ENCODE data around the gene APBB2. TPM values are rescaled to one million over a fixed set of nuclear protein-coding genes. Genes with fewer than 3 reads are reported as not detected.

Gene APBB2
- total RNA-seq, 3 donors from 2014 or later (not counting 1 experiment from before 2014, with no cell fraction given) = 0.38 to 0.48 TPM; not detected in 1

DNA sequence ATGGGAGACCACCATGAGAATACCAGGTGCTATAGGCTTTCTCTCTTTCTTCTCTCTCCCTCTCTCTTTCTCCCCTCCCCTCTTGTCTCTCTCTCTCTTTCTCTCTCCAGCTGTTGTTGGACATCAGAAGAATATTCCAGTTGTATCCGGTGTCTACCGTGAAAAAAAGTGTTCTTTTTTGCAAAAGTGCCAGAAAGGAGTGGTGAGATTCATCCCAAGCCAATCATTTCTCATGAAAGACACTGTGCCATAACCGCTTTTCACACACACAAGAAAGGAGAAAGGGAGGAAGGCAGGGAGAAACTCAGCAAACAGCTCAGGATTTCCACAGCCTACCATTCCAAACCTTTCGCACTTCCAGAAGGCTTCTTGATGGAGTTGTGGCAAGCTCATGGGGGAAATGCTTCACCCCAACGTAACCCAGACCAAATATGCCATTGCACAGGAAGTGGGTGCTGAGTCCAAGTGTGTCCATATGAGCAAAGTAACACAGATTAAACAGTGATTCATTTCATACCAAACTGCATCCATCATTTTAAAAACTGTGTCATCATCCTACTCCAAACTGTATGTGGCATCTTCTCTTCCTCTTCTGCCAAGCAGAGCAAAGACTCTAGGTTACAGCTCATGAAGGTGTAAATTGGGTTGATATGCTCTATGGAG, 224.0 kb downstream of the APBB2 start:
- ATAC-seq = peak in 1 of 3 donors; percentile 48
- H3K27ac ChIP-seq (ENCODE audit: low read length) = no peak overlapping the region
- DNase-seq = no peak

GRCh38 chr4:40987151-40987550, 227.2 kb downstream of the APBB2 start:
- Histone ChIP-seq H3K9me3 (ENCODE audit: control insufficient read depth, insufficient read depth, low read length) (no peaks in the 10 kb centered on the region), H3K4me1 (ENCODE audit: control insufficient read depth, insufficient read depth, low read length) (no peaks in the 10 kb centered on the region), H3K36me3 (ENCODE audit: control insufficient read depth, insufficient read depth, low read length) (no peaks in the 10 kb centered on the region), H3K4me3 (ENCODE audit: low read length) (no peak overlapping the region), H3K27me3 (ENCODE audit: control insufficient read depth, insufficient read depth, low read length) (no peaks in the 10 kb centered on the region), H3K27ac (ENCODE audit: low read length) (no peak overlapping the region)
- Mint-ChIP-seq H3K4me1 (no peaks in the 10 kb centered on the region), H3K4me3 (no peak overlapping the region), H3K9me3 (no peaks in the 10 kb centered on the region), H3K36me3 (no peaks in the 10 kb centered on the region), H3K27ac (no peak overlapping the region), H3K27me3 (ENCODE audit: low read depth in 2 of 2) (no peaks in the 10 kb centered on the region)
- intact Hi-C loops (cut with micrococcal nuclease) = no loop called here
- no CpG with 5 or more reads among the region's 3 CpGs for WGBS (ENCODE audit: insufficient coverage)
- TF ChIP-seq, protein P1, sequence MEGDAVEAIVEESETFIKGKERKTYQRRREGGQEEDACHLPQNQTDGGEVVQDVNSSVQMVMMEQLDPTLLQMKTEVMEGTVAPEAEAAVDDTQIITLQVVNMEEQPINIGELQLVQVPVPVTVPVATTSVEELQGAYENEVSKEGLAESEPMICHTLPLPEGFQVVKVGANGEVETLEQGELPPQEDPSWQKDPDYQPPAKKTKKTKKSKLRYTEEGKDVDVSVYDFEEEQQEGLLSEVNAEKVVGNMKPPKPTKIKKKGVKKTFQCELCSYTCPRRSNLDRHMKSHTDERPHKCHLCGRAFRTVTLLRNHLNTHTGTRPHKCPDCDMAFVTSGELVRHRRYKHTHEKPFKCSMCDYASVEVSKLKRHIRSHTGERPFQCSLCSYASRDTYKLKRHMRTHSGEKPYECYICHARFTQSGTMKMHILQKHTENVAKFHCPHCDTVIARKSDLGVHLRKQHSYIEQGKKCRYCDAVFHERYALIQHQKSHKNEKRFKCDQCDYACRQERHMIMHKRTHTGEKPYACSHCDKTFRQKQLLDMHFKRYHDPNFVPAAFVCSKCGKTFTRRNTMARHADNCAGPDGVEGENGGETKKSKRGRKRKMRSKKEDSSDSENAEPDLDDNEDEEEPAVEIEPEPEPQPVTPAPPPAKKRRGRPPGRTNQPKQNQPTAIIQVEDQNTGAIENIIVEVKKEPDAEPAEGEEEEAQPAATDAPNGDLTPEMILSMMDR (IDR thresholded peaks at IDR 0.05) = no peak
- ATAC-seq = no peak
- DNase-seq = no peak

More for the DNA sequence above, 224.0 kb downstream of the APBB2 start:
- TF ChIP-seq, protein P1 (IDR thresholded peaks at IDR 0.05) = no peak
- no peak overlapping the region for H3K4me3 Mint-ChIP-seq
- no peaks in the 10 kb centered on the region for H3K27me3 Mint-ChIP-seq (ENCODE audit: low read depth in 2 of 2)
- WGBS (ENCODE audit: insufficient coverage) = 80% methylated on average over 2 of the region's 5 CpGs
- no peaks in the 10 kb centered on the region for H3K9me3 Mint-ChIP-seq
- Histone ChIP-seq H3K36me3 (ENCODE audit: control insufficient read depth, insufficient read depth, low read length) (no peaks in the 10 kb centered on the region), H3K4me1 (ENCODE audit: control insufficient read depth, insufficient read depth, low read length) (no peaks in the 10 kb centered on the region), H3K27me3 (ENCODE audit: control insufficient read depth, insufficient read depth, low read length) (no peaks in the 10 kb centered on the region), H3K4me3 (ENCODE audit: low read length) (no peak overlapping the region), H3K9me3 (ENCODE audit: control insufficient read depth, insufficient read depth, low read length) (no peaks in the 10 kb centered on the region)
- H3K27ac Mint-ChIP-seq = no peak overlapping the region
- no peaks in the 10 kb centered on the region for H3K36me3 Mint-ChIP-seq
- intact Hi-C loops (cut with micrococcal nuclease) = no loop called here
- peaks cover 6 to 9% of the 10 kb centered on the region in 2 donors for H3K4me1 Mint-ChIP-seq

GRCh38 chr4:40986375-40986774, 228.0 kb downstream of the APBB2 start:
- WGBS (ENCODE audit: insufficient coverage) = 61% methylated on average over 3 of the region's 3 CpGs
- TF ChIP-seq, protein P1 (IDR thresholded peaks at IDR 0.05) = no peak
- Mint-ChIP-seq H3K4me3 (no peak overlapping the region), H3K4me1 (no peaks in the 10 kb centered on the region), H3K27ac (no peak overlapping the region), H3K27me3 (ENCODE audit: low read depth in 2 of 2) (no peaks in the 10 kb centered on the region), H3K9me3 (no peaks in the 10 kb centered on the region), H3K36me3 (no peaks in the 10 kb centered on the region)
- no peaks in the 10 kb centered on the region for H3K36me3 ChIP-seq (ENCODE audit: control insufficient read depth, insufficient read depth, low read length)
- H3K27ac ChIP-seq (ENCODE audit: low read length) = no peak overlapping the region
- no peaks in the 10 kb centered on the region for H3K9me3 ChIP-seq (ENCODE audit: control insufficient read depth, insufficient read depth, low read length)
- no peaks in the 10 kb centered on the region for H3K4me1 ChIP-seq (ENCODE audit: control insufficient read depth, insufficient read depth, low read length)
- intact Hi-C loops (cut with micrococcal nuclease) = no loop called here
- H3K27me3 ChIP-seq (ENCODE audit: control insufficient read depth, insufficient read depth, low read length) = no peaks in the 10 kb centered on the region
- H3K4me3 ChIP-seq (ENCODE audit: low read length) = no peak overlapping the region
- no peak for DNase-seq
- ATAC-seq = no peak

- H3K4me1 Mint-ChIP-seq = no peaks in the 10 kb centered on the region
- Histone ChIP-seq H3K9me3 (ENCODE audit: control insufficient read depth, insufficient read depth, low read length) (no peaks in the 10 kb centered on the region), H3K36me3 (ENCODE audit: control insufficient read depth, insufficient read depth, low read length) (no peaks in the 10 kb centered on the region), H3K27ac (ENCODE audit: low read length) (no peak overlapping the region), H3K27me3 (ENCODE audit: control insufficient read depth, insufficient read depth, low read length) (no peaks in the 10 kb centered on the region), H3K4me1 (ENCODE audit: control insufficient read depth, insufficient read depth, low read length) (no peaks in the 10 kb centered on the region), H3K4me3 (ENCODE audit: low read length) (no peak overlapping the region)
- ATAC-seq = no peak
- H3K36me3 Mint-ChIP-seq = no peaks in the 10 kb centered on the region
- intact Hi-C loops (cut with micrococcal nuclease) = no loop called here
- no peaks in the 10 kb centered on the region for H3K27me3 Mint-ChIP-seq (ENCODE audit: low read depth in 2 of 2)
- H3K27ac Mint-ChIP-seq = no peak overlapping the region
- 87% methylated on average over 4 of the region's 4 CpGs for WGBS (ENCODE audit: insufficient coverage)
- no peak overlapping the region for H3K4me3 Mint-ChIP-seq
- TF ChIP-seq, protein P1 (IDR thresholded peaks at IDR 0.05) = no peak
- DNase-seq = no peak
- no peaks in the 10 kb centered on the region for H3K9me3 Mint-ChIP-seq
These were observed 230.3 kb downstream of the APBB2 start for GRCh38 chr4:40984051-40984450.

Data from natural killer cell (primary cell).